GM21381 (cell line): ENCODE data around the gene POU2F3.

Experiments
- ATAC-seq: cut with Tn5 transposase; IDR thresholded peaks from one replicate; pipeline ENCODE4 v1.9.1; 2021; ENCODE audit warnings: mild to moderate bottlenecking, moderate library complexity; ENCODE audit not compliant: unreplicated experiment

The POU2F3 gene

GRCh38 chr11:120310870-120311269, 70.9 kb downstream of the POU2F3 start:
- no peak for ATAC-seq

GRCh38 chr11:120314861-120315260, 74.9 kb downstream of the POU2F3 start:
- no peak for ATAC-seq

GRCh38 chr11:120316880-120317688, 77.1 kb downstream of the POU2F3 start:
- ATAC-seq: no peak

- no peak for ATAC-seq
These were observed 77.9 kb downstream of the POU2F3 start for GRCh38 chr11:120317689-120318480.

- ATAC-seq: no peak
These were observed 79.0 kb downstream of the POU2F3 start for GRCh38 chr11:120318906-120319305.

- ATAC-seq: peak; percentile 51
These were observed 85.2 kb downstream of the POU2F3 start, which contains the start of gene TLCD5 for GRCh38 chr11:120324932-120325810. Gene TLCD5, plus strand, starts transcription at chr11:120325299. Its CDS starts 2,143 bp downstream, at chr11:120327442.

- ATAC-seq: no peak
These were observed 86.3 kb downstream of the POU2F3 start for GRCh38 chr11:120326228-120326627.

- ATAC-seq: no peak
These were observed 86.9 kb downstream of the POU2F3 start for GRCh38 chr11:120326845-120327281.

- ATAC-seq: no peak
These were observed 87.4 kb downstream of the POU2F3 start for GRCh38 chr11:120327311-120327710.

- ATAC-seq: no peak
These were observed 89.6 kb downstream of the POU2F3 start for GRCh38 chr11:120329556-120329955.

GRCh38 chr11:120330045-120330444, 90.1 kb downstream of the POU2F3 start:
- no peak for ATAC-seq

GRCh38 chr11:120331301-120331996, 91.5 kb downstream of the POU2F3 start:
- ATAC-seq: no peak

GRCh38 chr11:120332822-120333716, 93.1 kb downstream of the POU2F3 start:
- ATAC-seq: no peak

- ATAC-seq: no peak
These were observed 93.9 kb downstream of the POU2F3 start for GRCh38 chr11:120333801-120334200.

- no peak for ATAC-seq
These were observed 94.4 kb downstream of the POU2F3 start for GRCh38 chr11:120334332-120334731.

GRCh38 chr11:120334894-120335462, 95.0 kb downstream of the POU2F3 start:
- no peak for ATAC-seq

- peak; percentile 23 for ATAC-seq
These were observed 95.6 kb downstream of the POU2F3 start for GRCh38 chr11:120335556-120335907.

- peak; percentile 68 for ATAC-seq
These were observed 96.1 kb downstream of the POU2F3 start, which contains the start of gene ARHGEF12 for GRCh38 chr11:120335908-120336640. Gene ARHGEF12, plus strand, starts transcription at chr11:120336413. Its CDS starts 831 bp downstream, at chr11:120337244.
